Neural progenitor cell (in vitro differentiated cells): ENCODE data around the gene NRN1L.

Source experiments
- CTCF ChIP-seq: fragments of 200-600 bp; sonication (generic); IDR thresholded peaks from 2 replicates; pipeline ENCODE4 v1.5.1; 2017; ENCODE audit warnings: antibody characterized with exemption, mild to moderate bottlenecking
- EZH2 ChIP-seq: fragments of 200-600 bp; sonication (generic); IDR thresholded peaks from 2 replicates; pipeline ENCODE4 v1.6.1; 2017; ENCODE audit warnings: antibody characterized with exemption, mild to moderate bottlenecking, moderate library complexity
- EZH2phosphoT487 ChIP-seq: fragments of 200-600 bp; sonication (generic); IDR thresholded peaks from 2 replicates; pipeline ENCODE4 v1.6.1; 2017; ENCODE audit warnings: antibody characterized with exemption

- TF ChIP-seq CTCF (no peak), EZH2 (no peak), EZH2phosphoT487 (no peak)
Measured at GRCh38 chr16:67846063-67846319, 38.7 kb upstream of the NRN1L start.
